IPS-18c (cell line): ENCODE measurements around the gene NYAP1.
A peak's percentile ranks its signal among the peaks of the same experiment; 100 is the strongest.
"Not testable (repeated sequence)": the region's sequence is repeated elsewhere in the genome, so short reads cannot be mapped to it uniquely, and the experiment has no call there.

ENCODE experiments used
- H3K4me3 ChIP-seq: 2 replicates; pipeline ENCODE4 v1.7.0; 2013; ENCODE audit warnings: low read depth, mild to moderate bottlenecking, low read length, moderate library complexity; ENCODE audit not compliant: insufficient read depth
- H3K9me3 ChIP-seq: one replicate; pipeline ENCODE4 v1.6.1; 2013; ENCODE audit warnings: mild to moderate bottlenecking, low read length, moderate library complexity; ENCODE audit not compliant: control insufficient read depth, insufficient read depth

Gene NYAP1

DNA sequence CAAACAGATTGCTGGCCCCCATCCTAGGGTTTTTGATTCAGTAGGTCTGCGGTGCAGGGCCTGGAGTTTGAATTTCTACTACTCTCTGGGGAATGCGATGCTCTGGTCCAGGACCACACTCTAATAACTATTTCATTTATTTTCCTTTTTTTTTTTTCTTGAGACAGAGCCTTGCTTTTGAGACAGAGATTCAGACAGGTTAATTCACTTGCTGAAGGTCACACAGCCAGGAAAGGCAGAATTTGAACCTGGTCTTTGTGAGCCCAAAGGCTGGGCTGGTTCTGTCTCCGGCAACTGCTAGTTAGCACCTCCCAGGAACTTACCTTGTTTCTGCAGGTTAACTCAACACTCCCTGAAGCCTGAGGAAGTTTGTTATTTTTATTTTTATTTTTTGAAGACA is 31.2 kb upstream of the NYAP1 start:
- no peak overlapping the region for H3K4me3 ChIP-seq

DNA sequence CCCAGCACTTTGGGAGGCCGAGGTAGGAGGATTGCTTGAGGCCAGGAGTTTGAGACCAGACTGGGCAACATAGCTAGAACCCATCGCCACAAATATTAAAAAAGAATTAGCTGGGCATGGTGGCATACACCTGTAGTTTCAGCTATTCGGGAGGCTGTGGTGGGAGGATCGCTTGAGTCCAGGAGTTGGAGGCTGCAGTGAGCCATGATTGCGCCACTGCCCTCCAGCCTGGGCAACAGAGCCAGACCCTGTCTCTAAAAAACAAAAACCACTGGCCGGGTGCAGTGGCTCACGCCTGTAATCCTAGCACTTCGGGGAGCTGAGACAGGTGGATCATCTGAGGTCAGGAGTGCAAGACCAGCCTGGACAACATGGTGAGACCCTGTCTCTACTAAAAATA is 29.9 kb upstream of the NYAP1 start:
- not testable (repeated sequence) for H3K4me3 ChIP-seq, H3K9me3 ChIP-seq

More for the DNA sequence above, 31.2 kb upstream of the NYAP1 start:
- no peaks in the 10 kb centered on the region for H3K9me3 ChIP-seq

DNA sequence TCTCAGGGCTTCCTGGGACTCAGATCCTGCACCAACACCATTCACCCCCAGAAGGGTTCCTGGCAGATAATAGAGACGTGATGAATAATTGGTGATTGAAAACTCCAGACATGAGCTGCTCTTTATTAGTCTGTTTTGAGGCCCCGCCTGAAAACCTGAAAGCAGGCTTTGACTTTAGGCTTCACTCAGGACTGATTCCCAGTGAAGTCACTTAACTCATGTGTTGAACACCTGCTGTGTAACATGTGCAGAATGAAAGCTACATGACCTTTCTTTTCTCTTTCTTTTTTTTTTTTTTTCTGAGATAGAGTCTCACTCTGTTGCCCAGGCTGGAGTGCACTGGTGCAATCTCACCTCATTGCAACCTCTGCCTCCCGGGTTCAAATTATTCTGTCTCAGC is 28.5 kb upstream of the NYAP1 start:
- no peak overlapping the region for H3K4me3 ChIP-seq
- no peaks in the 10 kb centered on the region for H3K9me3 ChIP-seq

DNA sequence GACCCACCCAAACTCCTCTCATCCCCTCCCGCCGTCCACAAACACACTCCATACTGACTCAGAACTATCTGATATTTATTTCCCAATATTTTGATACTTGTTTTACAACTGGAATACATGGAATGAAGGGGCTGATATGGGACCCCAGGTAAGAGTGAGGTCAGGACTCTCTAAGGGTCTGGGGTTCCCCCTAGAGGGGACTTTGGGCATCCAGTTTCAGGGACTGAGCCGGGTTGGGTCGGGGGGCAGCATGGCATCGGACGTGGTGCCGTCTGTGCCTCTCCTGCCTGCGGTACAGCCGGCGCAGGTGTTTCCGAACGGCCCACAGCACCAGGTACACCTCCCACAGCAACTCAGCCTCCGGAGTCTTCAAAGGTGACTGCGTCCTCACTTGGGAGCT is 27.2 kb upstream of the NYAP1 start:
- 0 out of 2 replicates have a peak overlapping the region, but pooled peaks have one; percentile 4 for H3K4me3 ChIP-seq
- H3K9me3 ChIP-seq, result no peaks in the 10 kb centered on the region

DNA sequence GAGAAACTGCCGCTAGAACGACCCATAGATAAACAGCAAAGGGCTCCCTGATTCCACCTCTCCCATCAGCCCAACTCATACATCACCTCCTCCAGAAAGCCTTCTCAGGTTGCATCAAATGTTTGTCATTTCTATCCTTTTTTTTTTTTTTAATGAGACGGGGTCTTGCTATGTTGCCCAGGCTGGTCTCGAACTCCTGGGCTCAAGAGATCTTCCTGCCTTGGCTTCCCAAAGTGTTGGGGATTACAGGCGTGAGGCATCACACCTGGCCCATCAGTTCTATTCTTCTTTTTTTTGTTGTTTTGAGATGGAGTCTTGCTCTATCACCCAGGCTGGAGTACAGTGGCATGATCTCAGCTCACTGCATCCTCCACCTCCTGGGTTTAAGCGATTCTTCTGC is 26.7 kb upstream of the NYAP1 start:
- Histone ChIP-seq H3K4me3 (no peak overlapping the region), H3K9me3 (no peaks in the 10 kb centered on the region)

DNA sequence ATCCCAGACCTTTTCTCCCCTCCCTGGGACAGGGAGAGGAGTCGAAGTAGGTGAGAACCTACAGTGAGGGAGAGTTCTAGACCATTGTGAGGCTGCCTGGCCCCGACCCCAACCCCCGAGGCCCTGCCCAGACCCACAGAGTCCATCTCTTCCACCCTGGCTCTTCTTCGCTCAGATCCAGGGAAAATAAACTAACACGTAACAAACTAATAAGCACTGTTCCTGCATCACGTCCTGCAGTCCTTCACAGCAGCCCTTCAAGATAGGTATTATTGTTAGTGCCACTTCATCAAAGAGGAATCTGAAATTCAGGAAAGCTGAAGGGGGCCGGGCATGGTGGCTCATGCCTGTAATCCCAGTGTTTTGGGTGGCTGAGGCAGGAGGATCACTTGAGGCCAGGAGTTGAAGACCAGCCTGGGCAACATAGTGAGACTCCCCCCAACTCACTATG is 19.5 kb upstream of the NYAP1 start, which contains the start of gene SPACDR:
SPACDR (minus strand) TSS at position 51 of the 451 bp plus-strand sequence. CDS start 235 bp downstream, outside the sequence.
- no peak within 1 kb of the TSS for H3K4me3 ChIP-seq

DNA sequence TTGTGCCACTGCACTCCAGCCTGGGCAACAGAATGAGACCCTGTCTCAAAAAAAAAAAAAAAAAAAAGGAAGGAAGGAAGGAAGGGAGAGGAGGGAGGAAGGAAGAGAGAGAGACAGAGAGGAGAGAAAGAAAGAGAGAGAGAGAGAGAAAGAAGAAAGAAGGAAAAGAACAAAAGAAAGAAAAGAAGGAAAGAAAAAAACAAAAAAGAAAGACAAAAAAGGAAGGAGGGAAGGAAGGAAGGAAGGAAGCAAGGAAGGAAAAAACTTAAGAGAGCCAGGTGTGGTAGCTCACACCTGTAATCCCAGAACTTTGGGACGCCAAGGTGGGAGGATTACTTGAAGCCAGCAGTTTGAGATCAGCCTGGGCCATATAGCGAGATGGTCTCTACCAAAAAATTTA is 18.9 kb upstream of the NYAP1 start:
- Histone ChIP-seq H3K4me3 (no peak overlapping the region), H3K9me3 (no peaks in the 10 kb centered on the region)

More for the DNA sequence above, 19.5 kb upstream of the NYAP1 start, which contains the start of gene SPACDR:
- no peaks in the 10 kb centered on the region for H3K9me3 ChIP-seq

DNA sequence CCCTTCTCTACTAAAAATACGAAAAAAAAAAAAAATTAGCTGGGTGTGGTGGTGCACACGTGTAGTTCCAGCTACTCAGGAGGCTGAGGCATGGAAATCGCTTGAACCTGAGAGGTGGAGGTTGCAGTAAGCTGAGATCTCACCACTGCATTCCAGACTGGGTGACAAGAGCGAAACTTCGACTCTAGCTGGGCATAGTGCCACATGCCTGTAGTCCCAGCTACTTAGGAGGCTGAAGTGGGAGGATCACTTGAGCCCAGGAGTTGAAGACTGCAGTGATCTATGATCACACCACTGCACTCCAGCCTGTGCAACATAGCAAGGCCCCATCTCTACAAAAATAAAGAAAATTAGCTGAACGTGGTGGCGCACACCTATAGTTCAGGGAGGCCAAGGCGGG is 18.4 kb upstream of the NYAP1 start:
- H3K4me3 ChIP-seq, result no peak overlapping the region

DNA sequence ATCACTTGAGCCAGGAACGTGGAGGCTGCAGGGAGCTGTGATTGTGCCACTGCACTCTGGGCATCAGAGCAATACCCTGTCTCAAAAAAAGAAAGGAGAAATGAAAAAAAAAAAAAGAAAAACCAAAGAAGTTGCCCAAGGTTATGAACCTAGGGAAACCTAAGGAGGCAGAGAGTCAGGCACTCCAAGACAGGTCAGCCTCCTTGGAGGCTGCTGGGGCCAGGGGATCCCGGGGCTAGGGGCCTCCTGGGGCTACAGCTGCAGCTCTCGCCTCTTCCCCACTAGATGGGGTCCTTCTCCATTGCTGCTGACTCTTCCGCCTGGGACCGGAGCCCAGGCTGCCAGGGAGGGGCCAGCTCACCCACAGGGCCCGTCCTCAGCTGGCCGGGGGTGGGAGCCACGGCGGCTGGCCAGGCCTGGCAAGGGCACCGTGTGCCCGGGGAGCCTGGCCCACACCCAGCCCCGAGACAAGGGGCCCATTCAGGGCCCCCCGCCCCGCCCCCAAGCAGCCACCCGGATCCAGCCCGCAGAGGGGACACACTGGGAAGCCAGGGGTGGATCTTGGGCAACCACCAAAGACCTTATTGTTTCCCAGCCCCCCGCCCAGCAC is 17.9 kb upstream of the NYAP1 start:
- Histone ChIP-seq H3K9me3 (no peaks in the 10 kb centered on the region), H3K4me3 (no peak overlapping the region)

More for the DNA sequence above, 18.4 kb upstream of the NYAP1 start:
- no peaks in the 10 kb centered on the region for H3K9me3 ChIP-seq

DNA sequence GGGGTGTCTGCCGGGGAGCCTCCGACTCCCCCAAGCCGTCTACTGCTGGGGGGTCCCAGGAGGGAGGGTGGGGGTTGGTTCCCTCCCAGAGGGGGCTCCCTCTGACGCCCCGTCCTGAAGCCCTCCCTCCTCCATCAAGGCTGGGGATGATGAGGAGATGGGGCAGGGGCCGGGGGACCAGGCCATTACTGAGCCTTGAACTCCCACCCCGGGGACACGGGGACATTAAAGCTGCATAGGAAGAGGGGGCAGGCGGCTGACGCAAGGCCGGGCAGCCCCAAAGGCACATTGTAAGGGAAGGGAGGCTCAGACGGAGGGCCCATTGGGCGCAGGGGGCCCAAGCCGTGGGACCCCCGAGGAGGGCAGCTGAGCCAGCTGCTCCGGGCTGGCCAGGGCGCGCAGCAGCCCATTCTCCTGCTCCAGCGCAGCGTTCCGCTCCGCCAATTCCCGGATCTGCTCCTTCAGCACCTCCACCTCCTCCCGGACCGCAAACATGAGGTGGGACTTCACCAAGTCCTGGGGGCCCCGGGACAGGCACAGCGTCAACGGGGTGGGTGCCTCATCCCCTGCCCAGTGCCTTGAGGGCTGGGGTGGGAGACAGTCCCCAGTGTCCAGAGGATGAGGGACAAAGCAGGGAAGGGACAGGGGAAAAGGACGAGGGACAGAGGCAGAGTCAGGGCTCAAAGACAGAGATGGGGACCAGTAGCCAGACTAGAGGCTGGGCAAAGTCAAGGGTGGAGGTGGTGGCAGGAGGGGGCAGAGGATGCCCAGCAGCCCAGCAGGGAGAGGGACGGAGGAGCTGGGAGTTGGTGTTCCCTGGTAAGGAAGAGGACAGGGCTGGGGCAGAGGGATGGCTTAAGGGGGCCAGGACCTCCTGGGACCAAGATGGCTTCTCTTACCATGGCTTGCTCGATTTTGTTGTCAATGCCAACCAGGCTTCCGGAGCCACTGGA is 16.8 kb upstream of the NYAP1 start:
- H3K4me3 ChIP-seq, result no peak overlapping the region
- no peaks in the 10 kb centered on the region for H3K9me3 ChIP-seq

DNA sequence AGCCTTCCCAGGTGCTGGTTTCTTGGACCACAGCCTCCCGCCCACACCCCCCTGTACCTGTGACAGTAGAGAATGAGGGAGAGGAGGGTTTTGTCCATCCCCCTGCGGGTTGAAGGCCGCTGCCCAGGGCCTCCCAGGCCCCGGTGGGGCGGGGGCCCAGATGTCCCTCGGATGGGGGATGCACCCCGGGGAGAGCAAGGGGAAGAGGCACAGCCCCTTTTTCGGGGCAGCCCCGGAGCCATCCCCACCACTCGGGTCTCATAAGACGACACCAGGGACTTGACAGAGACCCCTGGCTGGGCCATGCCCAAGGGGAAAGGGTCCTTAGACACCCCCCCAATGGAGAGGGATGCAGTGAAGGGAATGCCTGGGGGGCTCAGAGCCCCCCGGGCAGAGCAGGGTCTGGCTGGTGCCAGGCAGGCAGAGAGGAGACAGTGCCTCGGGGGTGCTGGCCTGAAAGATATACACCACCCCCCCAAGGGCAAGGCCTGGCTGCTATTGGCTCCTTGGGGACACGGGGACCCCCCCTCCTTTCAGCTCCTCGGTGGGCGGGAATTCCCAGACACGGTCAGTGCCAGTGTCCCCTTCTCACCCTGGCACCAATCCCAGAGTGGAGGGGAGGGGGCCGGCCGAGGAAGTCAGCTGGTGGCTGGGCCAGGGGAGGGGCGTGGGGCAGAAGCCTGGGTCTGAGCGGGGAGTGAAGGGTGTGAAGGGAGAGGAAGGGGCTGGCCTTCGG is 15.9 kb upstream of the NYAP1 start:
- H3K4me3 ChIP-seq, result no peak overlapping the region

DNA sequence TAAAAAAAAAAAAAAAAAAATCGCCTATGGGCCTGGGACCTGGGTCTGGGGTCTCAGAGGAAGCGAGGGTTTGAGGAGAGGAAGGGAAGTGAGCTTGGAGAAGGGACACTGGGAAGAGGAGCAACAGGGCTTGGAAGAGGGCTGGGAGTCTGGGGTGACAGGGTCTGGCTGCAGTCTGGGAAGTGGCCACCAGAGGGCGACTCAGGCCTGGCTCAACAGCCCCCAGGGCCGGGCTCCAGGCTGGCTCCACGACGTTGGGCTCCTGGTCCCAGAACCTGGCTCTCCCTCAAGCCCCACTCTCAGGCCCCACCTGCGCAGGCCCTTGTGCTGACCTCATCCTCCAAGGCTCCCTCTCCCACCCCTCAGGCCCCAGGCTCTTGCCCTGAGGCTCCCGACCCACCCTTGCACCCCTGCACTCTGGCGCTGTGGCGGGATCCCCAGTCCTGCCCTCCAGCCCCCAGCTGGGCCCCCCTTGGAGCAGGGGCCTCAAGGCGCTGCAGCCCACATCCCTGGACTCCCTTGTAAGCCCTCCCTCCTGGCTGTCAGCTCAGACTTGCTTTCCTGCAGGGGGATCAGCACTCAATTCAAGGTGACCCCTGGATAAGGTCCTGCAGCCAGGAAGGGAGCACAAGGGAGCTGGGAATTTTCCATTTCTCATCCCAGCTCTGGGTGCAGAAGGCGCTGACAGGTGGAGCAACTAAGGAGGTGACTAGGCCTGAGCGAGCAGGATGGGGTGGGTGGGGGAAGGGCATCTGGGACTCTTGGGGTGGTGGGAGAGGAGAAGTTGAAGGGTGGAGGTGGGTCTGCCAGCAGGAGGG is 14.3 kb upstream of the NYAP1 start:
- no peak overlapping the region for H3K4me3 ChIP-seq
- no peaks in the 10 kb centered on the region for H3K9me3 ChIP-seq

More for the DNA sequence above, 15.9 kb upstream of the NYAP1 start:
- no peaks in the 10 kb centered on the region for H3K9me3 ChIP-seq

DNA sequence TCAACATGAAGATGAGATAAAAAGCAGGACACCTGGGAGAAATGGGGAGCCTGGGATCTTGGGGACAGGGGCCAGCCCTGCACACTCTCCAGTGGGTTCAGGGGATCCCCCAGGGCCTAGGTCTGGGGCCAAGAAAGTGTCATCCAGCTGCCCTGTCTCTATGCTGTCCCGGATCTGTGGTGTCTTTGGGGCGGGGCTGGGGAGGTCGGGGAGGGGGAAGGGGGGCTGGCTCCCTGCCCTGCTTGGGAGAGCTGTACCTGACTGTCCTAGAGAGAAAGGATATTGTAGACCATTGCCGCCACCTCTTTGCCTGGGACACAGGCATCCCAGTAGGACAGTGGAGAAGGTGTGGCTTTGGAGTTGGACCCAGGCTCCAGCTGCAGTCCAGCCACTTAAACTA is 12.7 kb upstream of the NYAP1 start:
- H3K4me3 ChIP-seq, result no peak overlapping the region
- no peaks in the 10 kb centered on the region for H3K9me3 ChIP-seq

DNA sequence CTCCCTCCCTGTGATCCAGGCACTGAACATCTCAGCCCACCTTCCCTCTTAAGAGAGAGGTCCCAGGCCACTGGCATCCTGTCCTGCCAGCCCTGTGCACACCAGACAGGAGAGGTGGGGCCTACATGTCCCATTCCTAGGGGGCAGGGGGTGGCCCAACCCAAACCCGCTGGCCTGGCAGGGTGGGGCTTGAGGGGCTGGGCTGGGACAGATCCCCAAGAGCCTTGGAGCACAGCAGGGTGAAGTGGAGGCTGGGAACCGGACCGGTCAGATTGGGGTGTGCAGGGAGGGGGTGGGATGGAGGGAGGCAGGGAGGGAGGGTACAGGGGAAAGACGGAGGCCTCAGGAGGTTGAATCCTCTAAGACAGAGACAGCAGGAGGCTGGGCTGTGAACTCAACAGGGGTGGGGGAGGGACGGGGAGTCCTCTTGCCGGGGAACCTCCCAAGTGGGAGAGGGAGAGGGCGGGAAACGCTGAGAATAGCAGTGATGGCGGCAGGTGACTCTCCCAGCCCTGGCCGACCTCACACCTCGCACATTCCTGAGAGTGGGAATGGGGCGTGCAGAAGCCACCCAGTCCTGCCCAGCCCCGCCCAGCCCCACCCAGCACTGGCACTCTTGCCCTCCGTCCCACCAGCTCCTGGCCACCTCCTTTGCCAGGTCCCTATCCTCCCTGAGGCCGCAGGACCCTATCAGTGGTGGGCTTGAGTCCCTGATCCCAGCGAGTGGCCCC is 11.4 kb upstream of the NYAP1 start:
- Histone ChIP-seq H3K9me3 (no peaks in the 10 kb centered on the region), H3K4me3 (no peak overlapping the region)

DNA sequence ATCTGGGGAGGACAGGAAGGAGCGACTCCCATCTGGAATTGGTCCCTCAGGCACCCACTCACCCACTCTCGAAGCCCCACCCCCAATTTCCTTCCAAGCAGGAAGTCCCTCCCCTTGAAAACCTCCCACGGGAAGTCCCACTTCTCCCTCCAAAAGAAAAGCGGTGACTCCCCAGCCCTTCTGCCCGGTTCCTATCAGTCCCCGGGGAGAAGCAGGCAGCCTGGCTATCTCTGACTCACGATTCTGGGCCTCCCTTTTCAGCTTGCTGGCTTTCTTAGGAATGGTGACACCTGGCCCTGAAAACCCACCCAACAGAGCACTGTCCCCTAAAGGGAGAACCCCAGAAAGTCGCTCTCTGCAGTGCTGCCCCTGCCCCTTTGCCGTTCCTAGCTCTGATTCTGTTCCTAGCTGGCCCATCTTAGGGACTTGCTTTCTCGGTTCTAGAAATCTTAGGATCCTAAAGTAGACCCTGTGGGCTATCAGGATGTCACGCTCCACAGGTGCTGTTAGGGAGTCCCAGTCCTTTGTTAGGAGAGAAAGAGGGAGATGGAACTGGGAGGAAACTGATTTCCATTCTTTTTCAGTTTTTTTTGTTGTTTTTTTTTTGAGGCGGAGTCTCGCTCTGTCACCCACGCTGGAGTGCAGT is 10.8 kb upstream of the NYAP1 start:
- Histone ChIP-seq H3K4me3 (no peak overlapping the region), H3K9me3 (no peaks in the 10 kb centered on the region)

DNA sequence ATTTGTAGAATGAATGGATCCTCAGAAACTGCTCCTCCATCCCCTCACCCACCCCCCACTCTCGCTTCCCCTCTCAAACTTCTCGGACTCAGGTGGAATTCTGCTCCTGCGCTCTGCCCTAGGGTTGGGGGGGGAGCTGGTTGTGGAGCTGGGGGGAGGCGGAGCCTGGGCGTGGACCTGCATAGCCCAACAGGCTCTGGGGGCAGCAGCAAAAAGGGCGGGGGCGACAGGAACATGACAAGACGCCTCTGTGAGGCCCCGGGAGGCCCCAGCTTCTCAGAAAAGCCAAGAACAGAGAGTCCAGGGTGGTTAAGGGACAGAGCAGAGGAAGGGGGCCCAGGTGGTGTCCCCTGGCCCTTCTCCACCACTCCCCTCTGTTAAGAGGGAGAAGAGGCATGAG is 8.2 kb upstream of the NYAP1 start:
- Histone ChIP-seq H3K4me3 (no peak overlapping the region), H3K9me3 (no peaks in the 10 kb centered on the region)
